NCI-H1092 (cell line): ENCODE results near the gene ZFPL1.
"Not testable (repeated sequence)": the region's sequence is repeated elsewhere in the genome, so short reads cannot be mapped to it uniquely, and the experiment has no call there.

Experiments
- DNase-seq: peaks from one replicate; lab custom pipeline; 2025; lab: John Stamatoyannopoulos, UW

ZFPL1 gene

GRCh38 chr11:65115361-65116082 is 31.5 kb downstream of the ZFPL1 start:
- DNase-seq: no peak

DNA sequence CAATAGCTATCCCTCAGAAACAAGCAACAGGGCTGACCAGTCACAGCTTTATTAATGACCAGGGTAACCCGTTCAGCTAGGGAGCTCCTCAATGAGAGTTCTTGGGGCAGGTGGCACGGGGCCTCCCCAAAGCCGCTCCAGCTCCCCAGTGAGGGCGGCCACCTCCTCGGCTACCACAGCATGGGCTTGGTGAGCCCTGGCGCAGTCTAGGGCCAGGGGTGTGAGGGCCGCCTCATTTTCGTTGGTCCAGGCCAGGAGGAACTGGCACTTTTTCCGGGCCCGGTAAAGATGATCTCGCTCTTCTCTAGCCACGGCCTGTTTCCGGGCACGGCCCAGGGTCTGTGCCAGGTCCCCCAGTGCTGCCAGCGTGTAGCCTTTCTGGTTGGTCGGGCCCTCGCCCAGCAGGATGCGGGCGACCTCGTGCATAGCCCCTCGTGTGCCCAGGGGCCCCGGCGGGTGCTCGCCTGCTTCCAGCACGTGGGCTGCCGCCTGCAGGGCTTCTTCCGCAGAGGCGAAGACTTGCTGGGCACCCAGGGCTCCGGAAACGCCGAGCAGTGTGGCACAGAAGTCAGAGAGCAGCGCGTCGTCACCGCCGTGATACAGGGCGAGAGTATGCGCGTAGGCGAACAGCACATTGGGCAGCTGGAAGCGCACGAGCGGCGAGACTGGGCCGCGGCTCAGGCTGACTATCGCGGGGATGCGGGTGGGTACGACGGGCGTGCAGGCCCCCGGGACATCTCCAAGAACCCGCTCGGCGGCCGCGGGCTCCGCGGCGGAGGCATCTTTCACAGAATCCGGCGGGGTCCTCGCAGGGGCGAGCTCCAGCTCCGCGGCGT is 32.6 kb downstream of the ZFPL1 start:
- peak; percentile 38 for DNase-seq

GRCh38 chr11:65117206-65118096 is 33.4 kb downstream of the ZFPL1 start, which contains the start of gene ZNHIT2:
Gene ZNHIT2, minus strand, starts transcription at chr11:65117701. Its CDS starts 48 bp downstream, at chr11:65117653.
- DNase-seq: peak; percentile 100

DNA sequence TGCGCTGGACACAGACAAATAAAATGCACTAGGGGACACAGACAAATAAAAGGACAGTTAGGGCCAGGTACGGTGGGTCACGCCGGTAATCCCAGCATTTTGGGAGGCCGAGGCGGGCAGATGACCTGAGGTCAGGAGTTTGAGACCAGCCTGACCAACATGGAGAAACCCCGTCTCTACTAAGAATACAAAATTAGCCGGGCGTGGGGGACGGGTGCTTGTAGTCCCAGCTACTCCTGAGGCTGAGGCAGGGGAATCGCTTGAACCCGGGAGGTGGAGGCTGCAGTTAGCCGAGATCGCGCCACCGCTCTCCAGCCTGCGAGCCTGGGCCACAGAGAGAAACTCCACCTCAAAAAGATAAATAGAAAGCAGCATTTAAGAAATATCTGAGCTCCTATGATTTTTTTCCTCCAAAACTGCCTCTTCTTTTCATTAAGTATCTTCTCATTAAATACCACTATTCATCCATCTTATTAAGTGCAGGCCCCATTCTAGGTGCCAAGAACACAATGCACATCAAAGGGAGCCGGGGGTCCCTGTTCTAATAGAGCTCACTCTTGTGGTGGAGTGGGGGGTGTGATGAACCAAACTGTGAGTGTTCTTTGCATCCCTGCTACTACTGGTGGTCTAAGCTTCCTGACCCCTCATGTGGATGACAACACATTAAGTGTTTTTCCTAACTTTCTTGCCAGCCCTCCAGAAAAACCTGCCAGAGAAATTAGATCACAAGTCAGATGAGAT is 34.2 kb downstream of the ZFPL1 start:
- no peak for DNase-seq

- not testable (repeated sequence) for DNase-seq
Observed at GRCh38 chr11:65118891-65119669, 35.1 kb downstream of the ZFPL1 start.

- DNase-seq: no peak
Observed at GRCh38 chr11:65119670-65119995, 35.6 kb downstream of the ZFPL1 start.

DNA sequence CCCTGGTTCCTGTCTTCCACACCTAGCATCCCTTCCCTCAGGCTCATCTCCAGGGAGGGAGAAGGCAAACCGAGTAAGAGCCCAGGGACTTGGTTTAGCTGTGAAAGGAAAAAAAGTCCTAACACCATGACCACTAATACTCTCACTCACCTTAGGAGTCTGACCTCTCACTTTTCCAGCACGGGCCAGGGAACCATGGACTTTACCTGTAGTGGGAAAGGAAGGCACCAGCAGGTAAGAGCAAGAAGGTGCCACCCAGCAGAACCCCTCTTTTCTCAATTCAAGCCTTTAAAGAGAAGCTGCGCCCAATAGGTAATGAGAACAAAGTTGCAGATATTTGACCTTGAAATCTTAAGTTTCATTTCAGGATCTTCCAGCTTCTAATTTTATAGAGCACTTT is 36.8 kb downstream of the ZFPL1 start:
- no peak for DNase-seq

- DNase-seq: no peak
Observed at GRCh38 chr11:65121447-65121864, 37.4 kb downstream of the ZFPL1 start.

- DNase-seq: peak; percentile 99
Observed at GRCh38 chr11:65121865-65122696, 38.1 kb downstream of the ZFPL1 start, which contains the start of the genes FAU and MRPL49. Gene FAU, minus strand, starts transcription at chr11:65122134. Its CDS starts 321 bp downstream, at chr11:65121813. Gene MRPL49, plus strand, starts transcription at chr11:65122321. Its CDS starts 26 bp downstream, at chr11:65122347.

DNA sequence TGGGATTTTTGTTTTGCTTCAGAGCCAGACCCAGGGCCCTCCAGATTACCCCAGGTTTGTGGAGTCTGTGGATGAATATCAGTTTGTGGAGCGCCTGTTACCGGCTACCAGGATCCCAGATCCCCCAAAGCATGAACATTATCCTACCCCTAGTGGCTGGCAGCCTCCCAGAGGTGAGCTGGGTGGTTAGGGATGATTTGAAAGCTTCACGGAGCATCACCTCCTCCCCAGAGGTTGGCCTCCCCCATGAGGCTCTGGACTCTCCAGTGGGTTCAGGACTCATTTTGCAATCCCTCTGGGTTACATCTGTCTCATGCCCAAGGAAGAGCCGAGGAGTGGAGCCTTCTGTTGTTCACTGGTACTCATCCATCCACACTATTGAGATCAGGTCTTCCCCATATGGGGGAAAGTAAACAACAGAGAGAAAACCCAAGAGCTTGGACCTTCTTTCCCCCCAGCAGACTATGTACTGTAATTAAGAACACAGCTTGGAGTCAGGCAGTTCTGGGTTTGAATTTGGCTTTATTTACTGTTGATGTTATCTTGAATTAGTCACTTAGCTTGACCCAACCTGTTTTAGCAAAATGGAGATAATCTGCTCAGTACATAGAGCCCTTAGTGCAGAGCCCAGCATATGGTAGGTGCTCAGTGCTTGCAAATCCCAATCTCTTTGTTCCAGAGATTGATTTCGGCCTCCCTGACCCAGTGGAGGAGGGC is 40.6 kb downstream of the ZFPL1 start:
- DNase-seq: no peak

DNA sequence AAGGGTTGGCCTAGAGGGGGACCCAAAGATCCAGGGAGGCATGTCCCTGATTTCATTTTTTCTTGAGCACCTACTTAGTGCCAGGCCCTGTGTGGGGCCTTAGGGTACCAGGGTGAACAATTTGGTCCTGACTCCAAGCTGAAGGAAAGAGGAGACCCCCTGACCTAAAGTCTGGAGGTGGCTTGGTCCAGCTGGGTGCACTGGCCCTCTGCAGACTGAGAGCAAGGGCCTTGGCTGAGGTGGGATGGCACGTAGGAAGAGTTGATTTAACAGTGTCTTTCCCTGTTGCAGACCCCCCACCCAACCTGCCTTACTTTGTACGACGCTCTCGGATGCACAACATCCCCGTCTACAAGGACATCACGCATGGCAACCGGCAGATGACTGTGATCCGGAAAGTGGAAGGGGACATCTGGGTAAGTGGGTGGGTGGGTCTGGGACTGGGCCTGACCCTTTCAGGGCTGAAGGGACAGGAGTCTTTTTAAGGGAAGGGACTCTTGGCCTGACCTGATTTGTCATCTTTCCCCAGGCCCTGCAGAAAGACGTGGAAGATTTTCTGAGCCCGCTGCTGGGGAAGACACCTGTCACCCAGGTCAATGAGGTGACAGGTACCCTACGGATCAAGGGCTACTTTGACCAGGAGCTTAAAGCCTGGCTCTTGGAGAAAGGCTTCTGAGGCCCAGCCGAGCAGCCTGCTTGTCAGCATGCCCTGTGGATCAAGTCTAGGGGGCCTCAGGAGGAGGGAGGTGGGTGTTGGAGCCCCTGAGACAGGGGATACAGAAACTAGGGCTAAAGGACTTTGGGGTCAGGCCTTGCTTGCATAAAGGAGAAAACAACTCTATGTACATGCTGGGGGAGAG is 41.4 kb downstream of the ZFPL1 start:
- DNase-seq: no peak

GRCh38 chr11:65126624-65127274 is 42.7 kb downstream of the ZFPL1 start:
- no peak for DNase-seq

GRCh38 chr11:65127473-65128181 is 43.6 kb downstream of the ZFPL1 start:
- DNase-seq: no peak

DNA sequence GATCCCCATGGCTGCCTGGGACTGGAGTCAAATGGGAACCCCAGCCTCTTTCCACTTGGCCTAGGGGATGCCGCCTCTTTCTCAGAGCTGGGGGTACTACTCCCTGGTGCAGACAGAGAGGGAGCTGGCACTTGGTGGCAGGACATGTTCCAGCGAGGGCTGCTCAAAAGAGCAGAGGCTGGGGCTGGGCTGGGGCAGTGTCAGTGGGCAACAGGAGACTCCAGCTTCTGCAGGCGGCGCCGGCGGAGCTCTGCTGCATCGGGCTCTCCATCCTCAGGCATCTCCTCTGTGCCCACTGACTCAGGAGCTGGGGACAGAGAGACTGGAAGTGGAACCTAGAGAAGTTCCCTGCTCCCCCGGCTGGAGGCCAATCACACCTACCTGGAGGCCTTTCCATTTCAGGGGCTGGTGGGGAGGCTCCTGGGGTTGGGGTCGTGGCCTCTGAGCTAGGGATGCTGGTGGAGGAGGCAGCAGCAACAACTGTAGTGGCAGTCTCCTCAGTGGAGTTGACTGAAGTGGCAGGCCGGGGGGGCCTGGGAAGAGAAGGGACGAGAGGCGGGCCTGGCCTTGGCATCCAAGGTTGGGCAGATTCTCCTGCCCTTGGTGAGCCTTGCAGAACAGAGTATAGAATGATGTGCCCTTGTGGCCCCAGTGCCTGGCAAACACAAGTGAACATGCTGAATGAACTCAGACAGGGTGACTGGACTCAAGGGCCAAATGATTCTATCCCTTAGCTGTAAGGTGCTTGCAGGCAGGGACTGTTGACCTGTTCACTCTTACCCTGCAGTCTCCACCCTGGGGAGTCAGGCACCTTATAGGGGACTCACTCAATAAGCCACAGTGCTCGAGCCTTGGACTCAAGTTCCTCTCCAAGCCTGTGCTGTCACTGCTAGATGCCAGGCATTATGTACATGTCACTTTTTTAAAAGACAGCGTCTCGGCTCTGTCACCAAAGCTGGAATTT is 44.4 kb downstream of the ZFPL1 start:
- no peak for DNase-seq

- DNase-seq: no peak
Observed at GRCh38 chr11:65129649-65130441, 45.8 kb downstream of the ZFPL1 start.
